DMS114 treated with DMSO at 0.1 percent for 48 hours (cell line): ENCODE results near the gene RSPO4.
A peak's percentile ranks its signal among the peaks of the same experiment; 100 is the strongest.

Experiments
- DNase-seq: peaks from one replicate; lab custom pipeline; 2025; ENCODE audit not compliant: unreplicated experiment; lab: John Stamatoyannopoulos, UW

RSPO4 gene

DNA sequence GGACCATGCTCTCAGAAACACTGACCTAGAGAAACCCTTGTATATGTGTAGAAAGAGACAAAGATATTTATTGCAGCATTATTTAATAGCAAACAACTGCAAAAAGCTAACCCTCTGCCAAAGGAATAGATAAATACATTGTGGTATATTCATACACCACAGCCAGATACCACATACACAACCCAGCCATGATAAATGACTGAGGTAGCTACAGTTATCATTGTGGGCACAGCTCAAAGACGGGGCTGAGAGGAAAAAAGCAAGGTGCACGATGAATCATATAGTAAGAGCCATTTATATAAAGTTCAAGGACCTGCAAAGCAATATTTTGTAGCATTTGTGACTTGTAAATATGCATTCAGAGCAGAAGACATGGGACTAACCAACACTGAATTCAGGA, 30.8 kb downstream of the RSPO4 start:
- no peak for DNase-seq

DNA sequence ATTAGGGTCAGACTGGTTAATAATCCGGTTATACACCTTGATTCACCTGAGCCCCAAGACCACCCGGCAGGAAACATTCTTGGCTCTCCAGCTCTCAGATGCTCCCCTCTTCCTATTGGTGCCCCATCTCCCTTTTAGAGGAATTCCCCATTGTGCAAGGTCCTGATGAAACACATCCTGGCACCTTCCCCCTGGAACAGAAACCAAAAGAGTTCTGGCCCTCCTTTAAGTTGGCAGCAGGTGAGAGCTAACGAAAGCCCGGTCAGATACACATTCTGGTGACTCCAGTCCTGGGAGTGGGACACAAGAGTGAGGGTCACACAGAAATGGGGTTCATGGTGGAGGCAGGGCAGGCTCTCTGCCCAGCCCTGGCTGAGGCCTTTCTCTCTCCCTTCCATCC, 32.2 kb downstream of the RSPO4 start:
- no peak for DNase-seq

DNA sequence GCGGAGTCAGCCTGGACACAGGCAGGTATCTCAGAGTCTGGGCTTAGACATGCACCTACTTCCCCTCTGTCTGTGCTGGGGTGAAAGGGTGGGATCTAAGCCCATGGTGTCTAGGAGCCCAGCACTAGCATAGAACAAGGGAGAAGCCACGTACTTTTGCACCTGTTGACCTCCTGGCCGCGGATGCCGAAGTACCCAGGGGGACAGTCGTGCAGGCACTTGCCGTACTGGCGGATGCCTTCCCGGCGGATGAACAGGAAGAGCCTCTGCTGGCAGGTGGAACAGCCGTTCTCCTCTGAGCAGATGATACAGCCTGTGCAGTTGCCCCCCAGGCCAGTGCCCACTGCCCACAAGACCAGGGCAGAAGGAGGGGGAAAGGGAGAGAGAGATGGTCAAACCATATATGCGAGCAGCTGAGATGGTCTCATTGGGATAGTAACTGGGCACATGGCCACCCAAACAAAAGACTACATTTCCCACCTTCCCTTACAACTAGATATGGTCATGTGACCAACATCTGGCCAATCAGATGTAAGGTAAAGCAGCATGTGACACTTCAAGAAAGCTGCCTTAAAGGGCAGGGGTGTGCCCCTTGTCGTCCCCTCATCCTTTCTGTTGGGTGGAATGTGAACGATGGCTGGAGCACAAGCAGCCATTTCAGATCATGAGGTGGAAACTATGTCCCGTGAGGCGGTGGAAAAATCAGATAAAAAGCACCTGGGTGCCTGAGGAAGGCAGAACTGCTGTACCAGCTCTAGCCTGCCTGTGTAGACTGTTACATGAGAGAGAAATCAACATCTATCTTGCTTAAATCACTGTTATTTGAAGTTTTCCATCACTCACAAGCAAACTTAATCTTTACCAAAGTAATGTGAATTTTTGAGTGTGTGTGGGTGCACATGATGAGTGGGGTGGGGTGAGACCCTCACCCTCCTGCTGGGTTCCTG, 34.0 kb downstream of the RSPO4 start:
- DNase-seq = no peak

DNA sequence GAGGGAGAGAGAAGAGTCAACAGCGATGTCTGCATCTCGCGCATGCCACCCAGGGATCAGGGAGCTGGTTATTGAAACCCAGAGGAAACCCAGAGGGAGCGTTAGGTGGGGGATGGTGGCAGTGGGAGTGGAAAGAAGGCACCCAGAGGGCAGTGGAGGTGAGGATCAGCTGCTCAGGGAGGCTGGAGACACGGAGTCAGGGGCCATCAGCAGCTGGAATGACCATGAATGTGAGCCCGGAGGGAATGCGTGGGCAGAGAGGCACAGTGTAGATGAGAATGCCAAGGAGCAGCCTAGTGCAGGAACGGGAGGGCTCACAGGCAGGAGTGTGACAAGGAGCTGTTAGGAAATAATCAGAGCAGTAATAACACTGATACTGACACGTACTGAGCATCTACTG, 36.2 kb downstream of the RSPO4 start:
- DNase-seq = no peak

DNA sequence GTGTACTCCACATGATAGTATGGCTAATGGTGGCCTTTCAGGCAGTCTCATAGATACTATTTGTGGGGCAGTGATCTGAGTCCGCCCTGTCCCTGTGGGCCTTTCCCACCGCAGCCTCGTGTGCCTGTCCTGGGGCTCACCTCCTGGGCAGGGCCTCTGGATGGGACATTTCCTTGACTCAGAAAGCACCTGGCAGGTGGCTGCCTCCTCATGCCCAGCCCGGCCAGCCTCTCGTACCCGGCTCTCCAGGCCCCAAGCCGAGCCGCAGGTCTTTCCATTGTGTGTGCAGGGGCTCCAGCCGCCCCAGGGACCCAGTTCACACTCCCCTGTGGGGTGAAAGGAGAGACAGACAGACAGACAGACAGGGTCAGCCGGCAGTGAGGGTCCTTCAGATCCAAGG, 38.3 kb downstream of the RSPO4 start:
- no peak for DNase-seq

DNA sequence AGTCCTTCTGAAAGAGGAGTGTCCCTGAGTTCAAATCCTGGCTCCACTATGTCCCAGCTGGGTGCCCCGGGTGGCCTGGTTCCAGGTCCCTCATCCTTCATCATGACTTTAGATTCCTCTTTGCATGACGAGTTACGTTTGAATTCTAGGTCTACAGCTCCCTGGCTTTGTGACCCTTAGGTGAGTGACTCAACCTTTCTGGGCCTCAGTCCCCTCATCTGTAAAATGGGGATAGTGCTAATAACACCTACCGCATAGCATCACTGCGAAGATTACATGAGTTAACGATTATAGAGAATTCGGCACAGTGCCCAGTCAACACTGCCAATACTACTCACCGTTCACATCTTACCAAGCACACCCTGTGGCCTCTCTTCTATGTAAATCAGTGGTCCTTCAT, 39.4 kb downstream of the RSPO4 start:
- DNase-seq = no peak

DNA sequence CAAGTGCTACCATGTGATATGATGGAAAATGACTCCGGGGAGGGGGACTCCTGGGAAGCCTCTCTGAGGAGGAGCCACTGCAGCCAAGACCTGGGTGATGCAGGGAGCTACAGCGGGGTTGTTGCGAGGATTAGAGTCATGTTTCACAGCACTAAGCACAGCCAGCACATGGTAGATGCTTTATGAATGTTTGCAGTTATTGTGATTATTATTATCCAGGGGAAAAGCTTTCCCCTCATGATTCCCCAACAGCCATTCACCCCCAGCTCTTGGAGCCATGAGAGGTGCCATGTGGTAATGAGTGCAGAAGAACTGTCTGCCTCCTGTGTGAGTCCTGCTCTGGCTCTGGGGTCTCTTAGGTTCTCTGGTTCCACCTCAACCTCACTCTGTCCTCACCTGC, 39.9 kb downstream of the RSPO4 start:
- no peak for DNase-seq

DNA sequence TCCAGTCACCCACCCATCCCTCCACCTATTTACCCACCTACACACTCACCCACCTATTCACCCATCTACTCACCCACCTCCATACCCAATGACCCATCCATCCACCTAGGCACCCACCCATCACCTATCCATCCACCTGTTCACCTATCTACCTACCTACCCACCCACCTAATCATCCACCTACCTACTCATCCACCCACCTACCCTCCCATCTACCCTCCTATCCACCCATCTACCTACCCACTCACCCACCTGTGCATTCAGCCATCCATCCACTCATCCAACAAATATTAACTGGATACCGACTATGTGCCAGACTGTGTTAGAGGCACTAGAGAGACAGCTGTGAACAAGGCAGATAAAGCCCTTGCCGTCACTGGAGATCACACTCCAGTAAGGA, 40.3 kb downstream of the RSPO4 start:
- no peak for DNase-seq

DNA sequence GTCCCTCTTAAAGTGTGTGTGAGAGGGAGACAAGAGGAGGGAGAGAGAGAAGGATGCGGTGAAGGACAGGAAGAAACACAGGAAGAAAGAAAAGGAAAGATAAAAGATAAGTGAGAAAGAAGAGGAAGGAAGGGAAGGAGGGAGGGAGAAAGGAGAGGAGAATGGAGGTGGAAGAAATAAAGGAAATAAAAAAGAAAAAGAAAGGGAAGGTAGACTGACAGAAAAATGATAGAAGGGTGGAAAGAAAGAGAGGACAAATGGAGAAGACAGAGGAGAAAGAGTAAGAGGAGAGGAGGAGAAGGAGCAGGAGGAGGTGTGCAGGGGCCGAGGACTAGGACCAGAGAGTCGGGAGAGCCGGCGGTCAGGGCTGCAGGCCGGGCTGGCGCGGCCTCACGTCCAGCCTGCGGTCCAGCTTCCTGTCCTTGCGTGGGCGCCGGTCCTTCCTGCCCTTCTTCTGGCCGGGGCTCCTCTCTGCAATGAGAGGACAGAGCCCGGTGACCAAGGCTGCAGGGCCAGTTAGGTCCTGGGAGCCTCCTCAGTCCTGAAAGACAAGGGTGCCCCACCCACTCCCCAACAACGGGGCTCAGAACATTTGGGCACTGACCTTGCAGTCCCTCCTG, 42.0 kb downstream of the RSPO4 start:
- DNase-seq = no peak

DNA sequence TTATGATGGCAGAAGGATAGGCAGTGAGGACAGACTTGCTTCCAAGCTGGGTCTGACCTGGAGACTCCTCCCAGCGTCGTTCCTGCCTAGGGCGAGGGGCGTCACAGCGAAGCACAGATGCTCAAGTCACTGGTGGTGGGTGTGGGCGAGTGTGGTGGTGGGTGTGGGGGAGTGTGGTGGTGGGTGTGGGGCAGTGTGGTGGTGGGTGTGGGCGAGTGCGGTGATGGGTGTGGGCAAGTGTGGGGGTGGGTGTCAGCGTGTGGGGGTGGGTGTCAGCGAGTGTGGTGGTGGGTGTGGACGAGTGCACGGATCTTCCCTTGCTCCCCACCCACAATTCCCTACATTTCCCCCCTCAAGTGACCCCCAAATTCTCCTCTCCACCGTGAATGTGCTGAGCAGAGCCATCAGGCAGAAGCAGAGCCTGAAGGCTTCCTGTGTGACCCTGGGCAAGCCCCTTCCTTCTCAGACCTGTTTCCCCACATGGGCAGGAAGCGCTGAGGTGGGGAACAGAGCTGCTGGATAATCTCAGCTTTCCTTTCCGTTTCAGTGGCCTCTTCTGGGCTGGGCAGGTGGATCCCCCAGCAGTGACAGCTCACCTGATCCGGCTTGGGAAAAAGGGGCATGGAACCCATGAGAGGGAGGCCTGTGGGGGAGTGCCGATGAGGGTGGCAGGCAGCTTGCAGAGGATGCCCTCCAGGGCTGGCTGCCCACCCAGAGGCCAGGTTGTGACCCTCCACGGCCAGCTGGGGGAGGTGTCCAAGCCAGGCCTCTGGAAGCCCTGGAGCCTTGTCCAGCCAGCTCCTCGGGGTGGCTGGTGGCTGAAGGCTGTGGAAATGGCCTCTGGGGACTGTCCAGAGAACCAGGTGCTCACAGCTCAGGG, 42.9 kb downstream of the RSPO4 start:
- no peak for DNase-seq

DNA sequence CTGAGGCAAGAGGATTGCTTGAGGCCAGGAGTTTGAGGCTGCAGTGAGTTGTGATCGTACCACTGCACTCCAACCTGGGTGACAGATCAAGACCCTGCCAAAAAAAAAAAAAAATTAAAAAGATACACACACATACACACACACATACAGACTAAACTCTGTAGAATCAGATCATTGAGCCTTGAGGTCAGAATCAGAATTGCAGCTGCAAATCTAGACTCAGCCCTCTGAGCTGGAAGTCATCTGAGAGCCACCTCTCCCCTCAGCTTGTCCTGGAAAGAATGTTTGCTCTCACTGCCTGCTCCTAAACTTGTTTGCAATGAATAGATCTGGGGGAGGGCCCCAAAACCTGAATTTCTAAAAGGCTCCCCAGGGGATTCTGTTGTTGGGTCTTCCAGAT, 44.6 kb downstream of the RSPO4 start:
- no peak for DNase-seq

DNA sequence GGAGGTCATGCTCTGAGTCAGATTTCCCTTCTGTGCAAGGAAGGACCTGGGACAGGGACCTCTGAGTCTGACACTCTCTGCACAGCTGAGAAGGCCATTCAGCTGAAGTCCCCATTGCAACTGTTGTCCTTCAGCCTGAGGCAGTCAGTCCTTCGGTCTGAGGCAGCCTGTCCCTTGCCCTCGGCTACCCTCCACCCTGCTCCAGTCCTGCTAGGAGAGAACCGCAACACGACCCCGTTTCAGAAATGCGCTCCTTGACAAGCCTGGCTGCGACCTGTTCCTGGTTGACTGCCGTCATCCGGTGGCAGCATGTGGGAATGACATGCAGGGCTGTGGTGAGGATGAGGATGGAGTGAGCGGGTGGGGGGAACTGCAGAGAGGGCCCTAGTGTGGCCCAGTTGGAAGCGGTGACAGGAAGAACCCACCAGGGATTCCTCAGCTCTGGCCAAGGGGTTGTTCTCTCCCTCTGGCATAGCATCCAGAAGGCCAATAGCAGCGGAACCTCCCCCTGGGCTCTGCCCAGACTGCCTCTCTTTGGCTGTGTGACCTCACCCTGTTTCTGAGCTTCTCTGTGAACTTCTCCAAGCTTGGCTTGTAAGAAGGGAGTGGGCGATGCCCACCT, 45.7 kb downstream of the RSPO4 start:
- DNase-seq = peak; percentile 59

DNA sequence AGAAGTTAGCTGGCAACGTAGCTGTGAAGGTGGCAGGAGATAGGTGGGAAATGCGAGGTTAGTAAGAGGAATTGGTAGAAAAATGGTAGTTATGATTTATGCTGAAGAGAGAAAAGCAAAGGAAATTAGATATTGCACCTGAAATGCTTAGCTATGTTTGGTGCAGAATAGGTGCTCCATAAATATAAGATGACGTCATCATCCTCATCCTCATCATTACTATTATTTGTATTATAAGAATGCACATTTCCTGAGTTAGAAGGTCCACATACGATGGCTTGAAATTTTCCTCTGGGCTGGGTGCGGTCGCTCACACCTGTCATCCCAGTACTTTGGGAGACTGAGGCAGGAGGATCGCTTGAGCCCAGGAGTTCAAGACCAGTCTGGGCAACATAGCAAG, 46.5 kb downstream of the RSPO4 start:
- no peak for DNase-seq

DNA sequence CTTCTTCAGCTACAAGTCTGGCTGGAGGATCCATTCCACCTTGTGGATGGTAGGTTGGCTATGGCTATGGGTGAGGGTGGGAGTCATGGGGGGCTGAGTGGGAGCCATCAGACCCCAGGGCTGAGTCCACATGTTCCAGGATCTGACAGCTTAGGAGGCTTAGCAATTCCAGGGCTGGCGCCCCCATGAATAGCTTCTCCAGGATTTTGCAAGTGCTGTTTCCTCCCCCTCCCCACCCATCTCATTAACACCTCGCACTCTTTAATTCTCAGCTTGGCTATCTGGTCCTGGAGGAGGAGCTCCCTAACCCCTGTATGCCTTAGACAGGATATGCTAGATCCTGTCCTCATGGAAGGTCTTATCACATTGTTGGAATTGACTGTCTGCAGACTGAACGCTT, 47.0 kb downstream of the RSPO4 start:
- DNase-seq = no peak

DNA sequence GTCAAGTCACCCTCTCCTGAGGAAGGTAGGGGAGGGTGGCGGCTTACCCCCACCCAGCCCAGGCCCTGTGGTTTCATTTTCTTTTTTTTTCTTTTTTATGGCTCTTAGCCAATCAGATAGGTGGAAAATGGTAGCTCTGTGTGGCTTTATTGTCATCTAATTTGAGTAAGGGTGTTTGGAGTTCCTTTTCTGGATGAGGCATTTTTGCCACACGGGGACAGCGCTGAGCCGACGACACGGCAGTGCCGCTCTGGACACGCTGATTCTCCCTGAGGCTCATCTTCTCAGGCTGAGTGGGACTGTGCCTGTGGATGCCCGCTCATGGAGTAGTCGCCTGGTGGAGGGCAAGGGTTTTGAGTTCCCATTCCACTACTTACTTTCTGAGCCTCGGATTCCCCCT, 48.4 kb downstream of the RSPO4 start:
- no peak for DNase-seq

DNA sequence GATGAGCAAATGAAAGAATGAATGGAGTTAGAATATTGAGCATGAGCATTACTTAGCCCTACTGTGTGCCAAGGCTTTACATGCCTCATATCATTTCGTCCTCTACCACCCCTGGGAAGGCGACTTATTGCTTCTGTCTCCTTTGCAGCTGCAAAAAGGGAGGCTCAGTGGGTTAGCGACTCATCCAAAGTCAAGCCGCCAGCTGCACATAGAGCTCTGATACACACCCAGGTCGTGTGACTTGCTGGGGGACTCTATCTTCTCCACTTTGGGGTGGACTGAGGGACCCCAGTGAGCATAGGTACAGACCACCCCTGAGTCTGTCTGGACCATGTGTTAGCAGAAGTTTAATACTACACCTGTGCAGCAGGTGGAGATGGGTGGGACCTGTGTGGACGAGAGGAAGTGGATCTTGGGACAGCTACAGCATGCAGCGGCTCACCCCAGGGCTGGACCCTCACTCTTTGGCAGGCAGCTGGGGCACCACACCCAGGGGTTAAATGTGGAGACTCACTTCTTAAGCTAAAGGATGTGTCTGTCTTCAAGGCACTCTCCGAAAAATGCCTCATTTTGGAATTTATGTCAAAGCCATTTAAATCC, 49.8 kb downstream of the RSPO4 start:
- DNase-seq = no peak

DNA sequence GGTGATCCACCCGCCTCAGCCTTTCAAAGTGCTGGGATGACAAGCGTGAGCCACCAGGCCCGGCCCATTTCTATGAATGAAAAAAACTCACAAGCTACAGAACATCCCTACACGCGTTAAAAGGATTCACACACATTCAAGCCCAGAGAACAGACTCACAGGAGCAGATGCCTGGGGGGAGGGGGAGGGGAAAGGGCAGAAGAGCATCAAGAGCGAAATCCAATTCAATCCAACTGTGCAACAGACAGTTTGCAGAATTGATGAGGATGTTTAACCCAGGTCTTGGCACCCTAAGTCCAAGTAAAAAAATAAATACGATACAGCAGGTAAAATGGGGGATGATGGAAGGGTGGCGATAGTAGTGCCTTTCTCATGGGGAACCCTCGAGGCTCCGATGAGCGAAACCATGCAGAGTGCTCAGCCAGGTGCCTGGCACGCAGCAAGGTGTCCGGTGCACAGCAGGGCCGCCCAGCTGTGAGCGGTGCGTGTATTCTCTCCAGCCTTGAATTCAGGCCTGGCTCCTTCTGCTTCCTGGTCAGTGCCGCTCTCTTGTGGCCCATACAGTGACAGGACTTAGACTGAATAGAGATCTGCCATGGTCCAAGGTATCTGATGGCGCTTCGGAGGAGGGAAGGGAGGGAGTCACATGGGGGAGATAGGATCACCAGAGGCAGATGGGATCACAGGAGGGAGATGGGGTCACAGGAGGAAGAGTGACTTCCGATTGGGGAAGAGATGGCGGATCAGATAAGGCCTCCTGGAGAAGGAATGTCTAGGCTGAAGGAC, 50.5 kb downstream of the RSPO4 start:
- no peak for DNase-seq

DNA sequence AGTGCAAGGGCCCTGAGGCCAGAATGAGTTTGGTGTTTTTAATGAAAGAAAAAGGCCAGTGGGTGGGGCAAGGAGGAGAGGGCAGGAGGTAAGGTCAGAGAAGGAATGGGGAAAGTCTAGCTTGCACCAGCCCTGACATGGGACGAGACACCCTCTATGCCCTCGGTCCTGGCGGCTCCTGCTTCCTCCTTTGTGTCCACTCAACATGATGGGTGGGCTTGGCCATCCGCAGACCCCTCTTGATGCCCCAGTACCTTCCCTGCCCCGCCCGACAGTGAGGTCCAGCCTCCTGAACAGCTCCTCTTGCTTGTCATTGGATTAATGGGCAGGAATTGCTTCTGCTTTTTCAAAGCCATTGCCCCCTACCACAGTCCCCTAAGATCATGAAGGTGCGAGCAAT, 52.4 kb downstream of the RSPO4 start:
- no peak for DNase-seq

DNA sequence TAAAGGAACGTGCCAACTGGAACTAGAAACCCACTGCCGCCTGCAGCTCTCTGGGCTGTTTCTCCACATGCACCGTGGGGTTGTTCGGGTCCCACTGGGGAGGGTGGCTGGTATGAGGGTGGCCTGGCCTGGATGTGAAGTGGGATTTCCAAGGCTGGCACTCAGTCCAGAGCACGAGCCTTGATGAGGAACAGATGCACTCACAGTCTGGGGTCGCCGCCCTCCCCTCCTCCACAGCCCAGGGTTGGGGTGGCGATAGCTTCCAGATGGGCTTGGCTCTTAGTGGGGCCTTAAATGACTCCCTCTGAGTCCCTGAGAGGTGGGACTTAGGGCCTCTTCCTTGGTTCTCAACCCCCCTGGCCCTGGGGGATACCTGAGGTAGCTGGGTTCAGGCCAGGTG, 55.3 kb downstream of the RSPO4 start:
- no peak for DNase-seq

DNA sequence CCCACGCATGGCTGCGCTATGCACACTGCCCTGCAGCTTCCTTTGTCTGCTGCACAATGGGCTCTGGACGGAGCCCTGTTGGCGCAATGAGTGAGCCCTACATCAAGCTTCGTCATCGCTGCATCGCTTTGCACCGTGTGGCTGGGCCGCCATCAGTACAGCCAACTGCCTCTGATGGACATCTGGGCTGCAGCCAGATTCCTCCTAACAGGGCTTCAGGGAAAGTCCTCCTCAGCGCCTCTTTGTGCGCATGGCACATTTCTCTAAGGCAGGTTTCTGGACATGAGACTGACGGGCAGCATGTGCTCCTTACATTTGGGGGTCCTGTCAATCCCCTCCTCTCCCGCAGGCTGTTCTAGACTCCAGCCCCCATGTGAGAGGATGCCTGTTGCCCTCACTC, 56.3 kb downstream of the RSPO4 start:
- no peak for DNase-seq
